GM19438 (cell line): ENCODE results near the gene ANKRD33.

Experiments
- ATAC-seq: cut with Tn5 transposase; IDR thresholded peaks from one replicate; pipeline ENCODE4 v1.9.1; 2021; ENCODE audit warnings: low read depth; ENCODE audit not compliant: unreplicated experiment

Gene ANKRD33

DNA sequence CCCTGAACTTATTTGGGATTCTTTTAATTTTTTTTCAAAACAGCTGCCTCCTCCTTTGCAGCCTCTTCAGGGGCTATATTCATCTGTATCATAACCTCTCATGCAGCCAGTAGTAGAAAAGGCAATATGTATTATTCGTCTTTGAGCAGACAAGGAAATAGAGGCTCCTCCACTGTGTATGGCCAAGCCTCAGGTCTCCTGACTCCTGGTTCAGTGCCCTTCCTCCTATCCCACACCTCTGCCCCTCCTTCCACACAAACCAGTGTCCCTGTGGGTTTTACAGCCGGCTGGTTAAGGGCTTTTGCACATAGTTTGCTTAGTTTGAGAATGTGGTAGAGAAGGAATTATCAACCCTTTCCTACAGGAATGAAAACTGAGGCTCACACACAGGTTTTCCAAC, 10.6 kb downstream of the ANKRD33 start:
- ATAC-seq = no peak

DNA sequence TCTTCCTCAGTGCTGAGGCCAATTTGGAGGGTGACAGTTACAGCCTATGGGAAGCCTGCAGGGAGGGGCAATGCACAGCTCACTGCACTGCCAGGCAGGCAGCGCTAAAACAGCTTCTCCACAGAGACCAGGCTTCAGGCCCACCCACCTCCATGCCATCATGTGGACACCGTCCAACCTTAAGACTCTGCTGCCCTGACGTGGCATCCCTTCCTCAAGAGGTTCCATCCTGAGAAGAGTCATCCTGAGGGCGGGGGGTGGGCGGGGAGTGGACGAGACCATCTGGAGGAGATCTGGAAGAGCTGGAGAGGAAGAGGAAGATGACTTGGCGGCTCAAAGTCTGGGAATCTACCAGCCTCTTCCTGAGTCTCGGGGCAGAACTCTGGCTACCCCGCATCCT, 11.0 kb downstream of the ANKRD33 start:
- no peak for ATAC-seq

GRCh38 chr12:51900323-51900889, 12.5 kb downstream of the ANKRD33 start:
- ATAC-seq = no peak

DNA sequence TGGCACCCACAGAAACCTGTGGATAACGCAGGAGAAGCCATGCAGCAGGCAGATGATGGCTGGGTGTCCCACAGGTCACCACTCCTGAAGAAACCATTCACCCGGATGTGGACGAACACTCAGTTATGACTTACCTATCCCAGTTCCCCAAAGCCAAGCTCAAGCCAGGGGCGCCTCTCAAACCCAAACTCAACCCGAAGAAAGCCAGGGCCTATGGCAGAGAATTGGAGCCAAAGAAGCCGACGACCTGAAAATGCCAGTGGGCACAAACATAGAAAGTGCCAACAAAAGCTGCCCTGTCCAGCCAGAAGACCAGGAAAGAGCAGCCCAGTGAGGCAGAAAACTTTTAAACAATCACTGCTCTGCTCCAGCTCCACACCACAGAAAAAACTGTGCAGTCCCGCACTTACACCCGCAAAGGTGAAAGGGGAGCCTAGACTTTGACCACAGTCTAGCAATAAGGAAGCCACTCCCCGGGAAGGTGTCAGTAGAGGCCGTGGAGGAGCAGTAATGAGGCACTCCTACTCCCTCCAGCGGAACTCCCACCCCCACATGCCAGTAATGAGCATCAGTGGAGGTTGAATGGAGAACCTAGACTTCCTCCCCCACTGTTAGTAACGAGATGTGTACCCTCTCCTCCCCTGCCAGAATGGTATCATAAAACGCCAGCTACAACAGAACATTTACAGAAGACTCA, 13.4 kb downstream of the ANKRD33 start:
- no peak for ATAC-seq

DNA sequence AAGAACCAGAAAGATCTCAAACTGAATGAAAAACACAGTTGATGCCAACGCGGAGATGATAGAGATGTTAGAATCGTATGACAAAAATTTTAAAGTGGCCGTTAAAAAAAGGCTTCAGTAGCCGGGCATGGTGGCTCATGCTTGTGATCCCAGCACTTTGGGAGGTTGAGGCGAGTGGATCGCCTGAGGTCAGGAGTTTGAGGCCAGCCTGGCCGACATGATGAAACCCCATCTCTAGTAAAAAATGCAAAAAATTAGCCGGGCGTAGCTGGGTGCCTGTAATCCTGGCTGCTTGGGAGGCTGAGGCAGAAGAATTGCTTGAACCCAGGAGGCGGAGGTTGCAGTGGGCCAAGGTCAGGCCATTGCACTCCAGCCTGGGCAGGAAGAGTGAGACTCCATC, 14.0 kb downstream of the ANKRD33 start:
- ATAC-seq = no peak

DNA sequence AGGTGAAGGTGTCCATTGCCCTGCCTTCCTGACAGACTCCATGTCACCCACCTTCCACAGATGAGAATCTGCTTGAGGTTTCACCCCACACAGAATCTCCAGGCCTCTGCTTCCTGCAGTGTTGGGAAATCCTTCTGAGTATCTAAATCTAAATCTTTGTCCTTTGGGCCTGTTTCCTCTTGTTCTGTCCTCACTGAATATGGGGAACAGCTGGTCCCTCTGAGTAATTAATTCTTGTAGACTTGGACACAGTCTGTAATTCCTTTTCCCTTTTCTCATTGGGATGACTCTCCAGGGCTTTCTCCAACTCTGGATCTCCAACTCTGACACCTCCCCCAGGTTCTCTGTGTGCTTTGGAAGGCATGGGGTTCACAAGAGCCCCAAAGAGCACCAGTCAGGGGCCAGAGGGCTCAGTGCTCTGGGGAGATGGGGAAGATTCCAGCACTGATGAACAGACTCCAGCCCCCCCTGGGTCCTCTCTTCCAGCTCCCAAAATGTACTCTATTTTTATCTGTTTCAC, 17.1 kb downstream of the ANKRD33 start:
- no peak for ATAC-seq

DNA sequence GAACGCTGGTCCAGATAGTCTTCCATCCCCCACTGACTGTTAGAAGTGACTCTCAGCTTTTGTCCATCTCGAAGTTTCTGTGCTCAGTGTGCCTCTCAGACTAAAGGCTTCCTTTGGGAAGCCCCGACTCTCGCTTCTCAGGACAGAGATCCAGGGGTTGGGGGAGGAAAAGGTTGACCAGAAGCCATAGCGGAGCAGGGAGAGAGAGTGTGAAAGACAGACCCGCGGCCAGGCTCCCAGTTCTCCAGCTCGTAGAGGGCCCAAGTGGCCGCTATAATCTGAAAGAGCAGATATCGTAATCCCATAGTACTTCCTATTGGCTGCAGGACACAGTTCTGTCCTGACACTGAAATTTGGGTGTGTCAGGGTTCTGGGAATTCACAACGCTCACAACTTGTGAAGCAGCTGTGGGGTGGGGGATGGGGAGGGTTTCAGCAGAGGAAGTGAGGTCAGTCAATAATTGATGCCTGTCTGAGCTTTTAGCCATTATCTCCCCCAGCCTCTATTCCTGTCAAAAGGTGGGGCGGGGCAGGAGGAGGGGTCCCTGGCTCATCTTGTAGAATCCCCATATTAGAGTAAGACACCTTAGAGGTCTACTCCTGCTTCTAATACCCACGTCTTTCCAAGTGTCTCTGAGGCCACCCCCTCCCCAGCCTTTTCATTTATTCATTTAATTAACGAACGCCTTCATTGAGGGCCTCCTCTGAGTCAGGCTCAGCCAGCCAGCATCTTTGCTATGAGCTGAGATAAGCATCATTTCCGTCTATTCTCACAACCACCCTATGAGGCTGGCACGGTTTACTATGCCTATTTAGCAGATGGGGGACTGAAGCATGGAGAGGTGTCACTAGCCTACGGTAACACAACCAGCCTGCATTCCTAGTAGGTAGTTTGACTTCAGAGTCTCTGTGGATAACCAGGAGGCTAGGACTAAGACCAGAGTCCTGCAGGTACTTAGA, 17.8 kb downstream of the ANKRD33 start:
- ATAC-seq = no peak

DNA sequence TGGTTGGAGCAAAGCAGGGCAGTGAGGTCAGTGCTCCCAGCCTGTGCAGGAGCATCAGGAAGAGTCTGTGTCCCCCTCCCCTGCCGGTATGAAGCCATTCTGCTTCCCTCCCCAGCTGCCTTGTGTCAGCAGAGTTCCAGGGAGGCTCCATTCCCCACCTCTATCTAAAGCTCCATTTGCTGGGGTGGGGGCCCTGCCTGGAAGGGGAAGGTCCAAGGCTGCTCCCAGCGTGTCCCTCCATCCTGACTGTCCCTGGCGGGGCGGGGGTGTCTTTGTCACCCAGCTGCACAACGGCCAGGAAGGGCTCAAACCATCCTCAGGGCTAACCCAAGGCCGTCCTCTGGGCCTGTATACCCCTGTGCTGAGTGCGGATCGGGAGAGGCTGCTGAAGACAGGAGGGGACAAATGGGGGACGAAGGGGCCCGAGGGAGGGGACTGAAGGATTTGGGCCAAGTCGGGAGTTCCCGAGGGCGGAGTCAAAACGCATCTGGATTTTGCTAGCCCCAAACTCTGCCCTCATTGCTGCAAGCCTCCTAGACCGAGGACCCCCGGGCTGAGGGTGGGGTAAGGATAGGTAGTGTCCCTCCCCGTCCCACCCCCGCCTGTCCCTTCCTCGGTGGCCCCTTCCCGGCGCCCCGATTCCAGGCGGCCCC, 18.7 kb downstream of the ANKRD33 start:
- no peak for ATAC-seq

GRCh38 chr12:51907083-51907855, 19.4 kb downstream of the ANKRD33 start, which contains the start of gene ACVRL1:
Gene ACVRL1, plus strand, starts transcription at chr12:51907504. Its CDS starts 4,971 bp downstream, at chr12:51912475.
- no peak for ATAC-seq

DNA sequence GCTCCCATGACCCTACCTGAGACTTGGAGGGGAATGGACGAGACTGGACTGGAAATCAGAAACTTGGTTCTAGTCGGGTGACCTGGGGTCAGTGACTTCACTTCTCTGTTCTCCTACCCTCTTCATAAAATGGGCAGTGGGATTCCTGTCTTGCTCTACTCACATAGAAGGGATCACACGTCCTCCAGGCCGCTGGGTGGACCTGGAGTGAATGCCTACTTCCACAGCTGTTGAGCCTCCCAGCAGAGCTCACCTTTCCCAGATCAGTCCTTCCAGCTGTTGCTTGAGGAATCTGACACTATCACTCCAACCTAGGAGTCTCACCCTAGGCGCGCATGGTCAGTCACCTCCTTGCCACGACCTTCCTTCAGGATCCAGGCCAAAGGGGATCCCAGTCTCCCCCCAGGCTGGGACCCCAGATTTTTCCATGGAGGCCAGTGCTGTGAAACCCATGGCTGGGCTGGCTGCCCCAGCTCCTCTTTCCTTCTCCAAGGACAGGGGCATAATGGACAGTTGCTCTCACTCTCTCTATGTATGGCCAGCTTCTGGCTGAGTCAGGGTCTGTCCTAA, 20.0 kb downstream of the ANKRD33 start:
- ATAC-seq = no peak

GRCh38 chr12:51908876-51909592, 21.1 kb downstream of the ANKRD33 start:
- no peak for ATAC-seq

GRCh38 chr12:51910168-51910567, 22.3 kb downstream of the ANKRD33 start:
- ATAC-seq = no peak

DNA sequence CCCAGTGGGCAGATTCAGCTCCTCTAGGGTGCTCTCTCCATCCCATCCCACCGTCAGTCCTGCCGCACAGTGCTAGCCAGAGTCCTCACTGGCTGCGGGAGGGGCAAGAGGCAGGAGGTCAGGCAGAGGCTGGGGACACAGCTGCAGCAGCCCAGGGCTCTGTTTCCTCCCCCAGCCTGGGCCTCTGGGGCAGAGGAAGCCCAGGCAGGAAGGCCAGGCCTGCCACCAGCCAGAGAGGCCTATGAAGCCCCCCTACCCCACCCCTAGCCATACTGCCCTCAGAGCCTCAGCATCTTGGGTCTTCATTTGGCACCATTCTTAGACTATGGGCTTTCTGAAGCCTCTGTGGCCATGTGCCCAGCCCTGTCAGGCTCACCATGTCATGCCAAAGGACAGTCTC, 22.8 kb downstream of the ANKRD33 start:
- no peak for ATAC-seq

- ATAC-seq = no peak
These were observed 23.4 kb downstream of the ANKRD33 start for GRCh38 chr12:51911307-51911706.

DNA sequence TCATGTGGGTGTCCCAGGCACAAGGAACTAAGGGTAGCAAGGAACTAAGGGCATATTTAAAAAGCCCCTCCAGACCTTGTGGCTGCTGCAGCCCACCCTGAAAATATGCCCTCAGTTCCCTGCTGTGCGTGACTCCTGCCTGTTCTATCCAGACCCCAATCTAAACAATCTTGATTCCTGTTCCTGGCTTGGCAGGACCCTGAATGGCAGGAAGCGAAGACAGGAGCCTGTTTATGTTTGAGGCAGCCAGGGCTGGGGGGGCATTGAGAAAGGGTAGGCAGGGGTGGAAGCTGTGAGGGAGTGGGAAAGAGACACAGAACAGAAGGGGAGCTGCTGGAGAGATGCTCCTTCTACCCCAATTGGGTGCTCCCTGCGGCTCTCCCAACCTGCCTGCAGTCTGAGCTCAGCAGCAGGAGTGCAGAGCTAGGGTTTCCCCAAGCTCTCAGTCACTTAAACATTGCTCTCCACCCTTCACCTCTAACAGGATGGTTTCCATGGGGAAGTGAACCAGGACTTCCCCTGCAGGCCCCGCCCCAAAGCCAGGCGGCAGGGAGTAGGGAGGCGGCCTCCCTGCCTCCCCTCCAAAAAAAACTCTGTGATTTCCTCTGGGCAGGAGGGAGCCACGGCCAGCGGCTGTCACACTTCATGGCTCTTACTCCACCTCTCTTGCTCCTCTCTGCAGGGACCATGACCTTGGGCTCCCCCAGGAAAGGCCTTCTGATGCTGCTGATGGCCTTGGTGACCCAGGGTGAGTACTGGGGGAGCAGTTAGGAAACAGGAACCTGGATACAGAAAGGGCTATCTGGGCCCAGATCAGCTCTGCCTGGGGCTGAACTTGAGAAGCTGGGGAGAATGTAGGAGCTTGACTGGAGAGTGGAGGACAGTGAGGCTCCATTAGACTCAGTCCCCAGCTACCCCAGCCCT, 24.1 kb downstream of the ANKRD33 start:
- ATAC-seq = no peak

- ATAC-seq = no peak
These were observed 25.4 kb downstream of the ANKRD33 start for GRCh38 chr12:51913071-51914033.
